Activated T-helper 1 cell treated with anti-CD3 and anti-CD28 coated beads, Interleukin-2, amount 50 U/mL, for 16 hours (primary cell): ENCODE results near the gene NCAN.

Source experiments
- DNase-seq, 2 donors: peaks; one replicate each; pipeline ENCODE4 v3.0.0-alpha.2; 2020; ENCODE audit warnings: low read depth in 1 of 2, low spot score in 1 of 2

The NCAN gene

GRCh38 chr19:19258589-19259338, 47.0 kb downstream of the NCAN start:
- DNase-seq, result no peak

- DNase-seq, result no peak
Observed at GRCh38 chr19:19259741-19260140, 48.0 kb downstream of the NCAN start.

- no peak for DNase-seq
Observed at GRCh38 chr19:19260417-19261214, 48.9 kb downstream of the NCAN start.

- DNase-seq, result no peak
Observed at GRCh38 chr19:19261350-19262189, 49.8 kb downstream of the NCAN start.

GRCh38 chr19:19262190-19263057, 50.7 kb downstream of the NCAN start:
- no peak for DNase-seq

GRCh38 chr19:19263886-19264487, 52.2 kb downstream of the NCAN start:
- DNase-seq, result no peak

- no peak for DNase-seq
Observed at GRCh38 chr19:19267305-19267704, 55.5 kb downstream of the NCAN start.

GRCh38 chr19:19268453-19269385, 57.0 kb downstream of the NCAN start:
- DNase-seq, result no peak

GRCh38 chr19:19269952-19270694, 58.4 kb downstream of the NCAN start:
- no peak for DNase-seq

- DNase-seq, result no peak
Observed at GRCh38 chr19:19270749-19271571, 59.2 kb downstream of the NCAN start.

- DNase-seq, result no peak
Observed at GRCh38 chr19:19271828-19272599, 60.3 kb downstream of the NCAN start.

- no peak for DNase-seq
Observed at GRCh38 chr19:19274146-19274545, 62.4 kb downstream of the NCAN start.

GRCh38 chr19:19274716-19275565, 63.2 kb downstream of the NCAN start:
- DNase-seq, result no peak

- DNase-seq, result no peak
Observed at GRCh38 chr19:19276386-19276785, 64.6 kb downstream of the NCAN start.

- no peak for DNase-seq
Observed at GRCh38 chr19:19276851-19277250, 65.1 kb downstream of the NCAN start.

- no peak for DNase-seq
Observed at GRCh38 chr19:19278315-19278714, 66.6 kb downstream of the NCAN start.
